ENCODE data around the gene FTO.

FTO gene

DNA sequence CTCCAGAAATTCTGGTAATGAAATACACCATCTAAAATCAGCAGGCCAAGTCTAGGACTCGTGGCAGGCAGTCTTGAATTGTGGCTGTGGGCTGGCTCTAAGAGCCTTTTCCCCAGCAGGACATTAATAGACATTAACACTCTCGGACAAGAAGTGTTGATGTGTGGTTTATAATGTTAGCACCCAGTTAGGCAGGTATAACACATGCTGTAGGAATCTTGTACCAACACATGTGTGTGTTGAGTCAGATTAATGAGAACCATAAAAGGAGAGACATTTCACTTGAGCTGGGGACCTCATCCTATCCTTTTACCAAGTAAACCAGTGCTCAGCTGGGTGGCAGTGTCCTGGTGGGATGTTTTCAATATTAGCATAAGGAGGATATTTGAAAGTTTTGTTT lies 264.5 kb downstream of the FTO start:
- no peak overlapping the region for H3K4me3 ChIP-seq (replicated peaks in 1 of 2; ENCODE audit: low read depth in 2 of 2, low read length in 2 of 2)
- TF ChIP-seq, protein P1, sequence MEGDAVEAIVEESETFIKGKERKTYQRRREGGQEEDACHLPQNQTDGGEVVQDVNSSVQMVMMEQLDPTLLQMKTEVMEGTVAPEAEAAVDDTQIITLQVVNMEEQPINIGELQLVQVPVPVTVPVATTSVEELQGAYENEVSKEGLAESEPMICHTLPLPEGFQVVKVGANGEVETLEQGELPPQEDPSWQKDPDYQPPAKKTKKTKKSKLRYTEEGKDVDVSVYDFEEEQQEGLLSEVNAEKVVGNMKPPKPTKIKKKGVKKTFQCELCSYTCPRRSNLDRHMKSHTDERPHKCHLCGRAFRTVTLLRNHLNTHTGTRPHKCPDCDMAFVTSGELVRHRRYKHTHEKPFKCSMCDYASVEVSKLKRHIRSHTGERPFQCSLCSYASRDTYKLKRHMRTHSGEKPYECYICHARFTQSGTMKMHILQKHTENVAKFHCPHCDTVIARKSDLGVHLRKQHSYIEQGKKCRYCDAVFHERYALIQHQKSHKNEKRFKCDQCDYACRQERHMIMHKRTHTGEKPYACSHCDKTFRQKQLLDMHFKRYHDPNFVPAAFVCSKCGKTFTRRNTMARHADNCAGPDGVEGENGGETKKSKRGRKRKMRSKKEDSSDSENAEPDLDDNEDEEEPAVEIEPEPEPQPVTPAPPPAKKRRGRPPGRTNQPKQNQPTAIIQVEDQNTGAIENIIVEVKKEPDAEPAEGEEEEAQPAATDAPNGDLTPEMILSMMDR (IDR thresholded peaks at IDR 0.05; ENCODE audit: low read depth, low read length): no peak
- peak in 1 of 2 donors; percentile 20 for DNase-seq (ENCODE audit: low read depth in 2 of 2)

DNA sequence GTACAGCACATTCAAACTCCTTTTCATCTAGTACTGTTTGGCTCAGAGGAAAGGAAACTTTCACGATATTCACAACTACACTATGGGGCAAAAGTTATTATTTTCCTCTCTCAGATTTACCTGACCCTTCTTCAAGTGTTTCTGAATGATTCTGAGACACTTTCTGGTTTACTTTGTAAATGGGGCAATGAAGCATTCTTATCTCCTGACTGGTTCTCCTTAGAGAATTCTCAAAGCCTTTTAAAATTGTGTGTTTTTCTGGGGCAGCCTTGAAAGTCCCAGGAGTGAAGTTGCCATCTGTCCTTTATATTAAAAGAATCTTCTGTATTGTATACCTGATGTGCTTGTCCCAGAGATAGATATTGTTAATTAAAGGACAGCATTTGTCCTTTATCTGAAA lies 264.9 kb downstream of the FTO start:
- DNase-seq (ENCODE audit: low read depth in 2 of 2): peak; percentile 14 to 61
- H3K4me3 ChIP-seq (replicated peaks in 1 of 2; ENCODE audit: low read depth in 2 of 2, low read length in 2 of 2): no peak overlapping the region
- TF ChIP-seq, protein P1 (IDR thresholded peaks at IDR 0.05; ENCODE audit: low read depth, low read length): no peak

DNA sequence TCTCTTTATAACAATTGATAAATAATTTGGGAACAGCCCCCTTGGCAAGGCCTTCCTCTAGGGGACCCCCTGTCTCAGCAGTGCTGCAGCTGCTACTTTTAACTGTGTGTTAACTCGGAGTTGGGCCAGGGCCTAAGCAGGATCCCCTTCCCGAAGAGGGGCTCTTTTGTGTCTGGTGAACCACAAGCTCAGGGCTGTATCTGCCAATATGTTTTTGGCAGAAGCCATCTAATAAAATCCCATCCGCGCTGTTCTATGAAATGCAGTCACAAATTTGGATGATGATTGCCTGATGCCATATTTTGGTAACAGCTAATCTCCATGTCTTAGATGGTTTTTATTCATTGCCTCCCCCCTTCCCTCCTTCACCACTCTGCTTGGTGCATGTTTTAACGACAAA lies 267.7 kb downstream of the FTO start:
- H3K4me3 ChIP-seq (replicated peaks in 1 of 2; ENCODE audit: low read depth in 2 of 2, low read length in 2 of 2): no peak overlapping the region
- no peak for DNase-seq (ENCODE audit: low read depth in 2 of 2)
- TF ChIP-seq, protein P1 (IDR thresholded peaks at IDR 0.05; ENCODE audit: low read depth, low read length): no peak

DNA sequence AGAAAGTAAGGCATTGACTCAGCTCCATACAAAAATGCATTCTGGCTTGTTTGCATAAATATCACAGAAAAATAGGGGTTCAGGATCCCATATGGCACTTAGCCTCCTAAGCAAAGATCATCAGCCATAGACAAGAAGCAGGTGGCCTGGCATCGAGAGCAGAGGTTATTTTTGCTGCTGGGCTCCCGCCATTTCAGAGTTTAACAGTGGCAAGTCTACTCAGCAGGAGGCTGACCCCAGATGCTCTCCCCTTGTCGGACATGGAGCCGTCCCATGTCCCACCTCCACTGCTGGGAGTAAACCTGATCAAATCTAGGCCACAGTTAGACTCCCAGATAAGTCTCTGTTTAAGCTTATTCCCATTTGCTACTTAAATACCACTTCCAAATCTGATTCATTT lies 269.1 kb downstream of the FTO start:
- no peak for DNase-seq (ENCODE audit: low read depth in 2 of 2)
- TF ChIP-seq, protein P1 (IDR thresholded peaks at IDR 0.05; ENCODE audit: low read depth, low read length): no peak
- no peak overlapping the region for H3K4me3 ChIP-seq (replicated peaks in 1 of 2; ENCODE audit: low read depth in 2 of 2, low read length in 2 of 2)

DNA sequence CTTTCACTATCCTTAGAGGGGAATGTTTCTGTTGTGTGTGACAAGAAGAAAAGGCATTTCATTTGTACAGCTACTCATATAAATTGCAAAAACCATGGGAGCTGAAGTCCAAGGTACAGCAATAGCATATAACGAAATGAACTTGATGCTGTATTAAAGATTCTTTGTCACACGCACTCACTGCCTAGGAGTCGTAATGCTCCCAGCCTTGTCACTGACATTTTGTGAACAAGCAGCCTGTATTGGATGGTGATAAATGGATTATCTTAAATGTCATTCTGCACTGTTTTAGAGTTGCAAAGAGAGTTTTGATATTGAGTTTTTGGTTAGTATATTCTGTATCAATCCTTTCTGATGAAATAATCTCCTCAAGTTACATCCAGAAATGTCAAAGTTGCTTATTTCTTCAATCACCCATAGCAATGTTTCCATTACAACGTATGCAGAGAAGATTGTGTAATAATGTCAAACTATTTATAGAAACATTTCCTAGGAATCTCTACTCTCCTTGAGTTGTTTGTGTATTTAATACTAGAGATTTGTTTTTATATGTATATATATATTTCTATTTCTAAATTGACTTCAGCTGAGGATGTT lies 270.6 kb downstream of the FTO start:
- DNase-seq (ENCODE audit: low read depth in 2 of 2): peak; percentile 31 to 46
- TF ChIP-seq, protein P1 (IDR thresholded peaks at IDR 0.05; ENCODE audit: low read depth, low read length): no peak
- no peak overlapping the region for H3K4me3 ChIP-seq (replicated peaks in 1 of 2; ENCODE audit: low read depth in 2 of 2, low read length in 2 of 2)

DNA sequence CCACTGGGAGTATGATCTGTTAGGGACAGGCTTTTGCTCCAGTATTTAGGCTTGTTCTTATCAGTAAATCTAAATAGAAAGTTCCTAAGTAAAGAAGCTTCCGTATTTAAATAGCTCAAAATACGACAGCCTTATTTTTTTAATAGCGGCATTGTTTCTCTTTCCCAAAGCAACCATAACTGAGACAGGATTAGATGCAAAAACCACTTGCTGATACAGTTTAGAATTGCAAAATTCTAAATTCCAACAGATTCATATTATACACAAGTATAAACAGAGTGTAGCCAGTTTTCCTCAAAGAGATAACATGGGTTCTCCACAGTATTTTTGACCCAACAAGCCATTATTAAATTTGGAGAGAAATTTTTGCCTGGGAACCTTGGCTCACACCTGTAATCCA lies 276.7 kb downstream of the FTO start:
- H3K4me3 ChIP-seq (replicated peaks in 1 of 2; ENCODE audit: low read depth in 2 of 2, low read length in 2 of 2): no peak overlapping the region
- TF ChIP-seq, protein P1 (IDR thresholded peaks at IDR 0.05; ENCODE audit: low read depth, low read length): no peak
- DNase-seq (ENCODE audit: low read depth in 2 of 2): no peak

DNA sequence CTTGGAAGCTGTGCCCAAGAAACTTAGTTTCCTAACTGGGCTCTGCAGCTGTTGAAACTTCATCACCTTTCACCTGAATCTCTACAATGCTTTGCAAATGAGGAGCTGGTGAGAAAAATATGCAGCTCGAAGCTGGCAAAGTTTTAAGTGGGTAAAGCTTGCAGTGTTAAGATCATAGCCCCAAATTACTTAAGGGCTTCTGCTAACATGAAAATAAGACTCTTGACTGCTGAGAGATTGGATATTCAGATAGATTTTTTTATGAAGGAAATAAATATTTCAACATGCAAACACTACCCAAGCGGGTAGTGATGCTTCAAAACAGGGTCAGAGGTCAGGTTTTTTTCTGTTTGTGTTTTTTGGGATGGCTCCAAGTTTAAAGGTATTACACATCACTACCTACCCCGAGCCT lies 278.7 kb downstream of the FTO start:
- H3K4me3 ChIP-seq (replicated peaks in 1 of 2; ENCODE audit: low read depth in 2 of 2, low read length in 2 of 2): no peak overlapping the region
- TF ChIP-seq, protein P1 (IDR thresholded peaks at IDR 0.05; ENCODE audit: low read depth, low read length): no peak
- DNase-seq (ENCODE audit: low read depth in 2 of 2): peak in 1 of 2 donors; percentile 43
